Skeletal muscle satellite cell (primary cell): ENCODE results near the gene KLHDC7A. TPM values are rescaled to one million over a fixed set of nuclear protein-coding genes. Genes with fewer than 3 reads are reported as not detected.

Experiments used
- H3K27me3 ChIP-seq: 2 replicates; pipeline ENCODE4 v1.7.0; 2013; ENCODE audit warnings: low read length; ENCODE audit not compliant: control insufficient read depth, insufficient read depth
- H3K36me3 ChIP-seq: 2 replicates; pipeline ENCODE4 v1.7.0; 2013; ENCODE audit warnings: mild to moderate bottlenecking, control low read depth, low read length; ENCODE audit not compliant: insufficient read depth
- H3K4me1 ChIP-seq: 2 replicates; pipeline ENCODE4 v1.7.0; 2013; ENCODE audit warnings: low read length; ENCODE audit not compliant: control insufficient read depth, insufficient read depth
- H3K4me2 ChIP-seq: 2 replicates; pipeline ENCODE4 v1.7.0; 2013; ENCODE audit warnings: mild to moderate bottlenecking, low read length
- H3K4me3 ChIP-seq: 2 replicates; pipeline ENCODE4 v1.7.0; 2013; ENCODE audit warnings: low read length
- H3K9ac ChIP-seq: 2 replicates; pipeline ENCODE4 v1.7.0; 2013; ENCODE audit warnings: mild to moderate bottlenecking, low read depth, low read length, moderate library complexity
- H3K9me3 ChIP-seq: replicated peaks from 2 replicates; pipeline ENCODE4 v1.7.0; 2013; ENCODE audit warnings: mild to moderate bottlenecking, control low read depth, low read length
- total RNA-seq: library from RNA; depleted of rRNA; stranded (reverse); fragments of >200 nt; gene quantifications from 2 replicates; pipeline ENCODE4 v1.2.3, GENCODE V29; 2012; rRNA removed

KLHDC7A gene
- not detected in 2 replicates for total RNA-seq

DNA sequence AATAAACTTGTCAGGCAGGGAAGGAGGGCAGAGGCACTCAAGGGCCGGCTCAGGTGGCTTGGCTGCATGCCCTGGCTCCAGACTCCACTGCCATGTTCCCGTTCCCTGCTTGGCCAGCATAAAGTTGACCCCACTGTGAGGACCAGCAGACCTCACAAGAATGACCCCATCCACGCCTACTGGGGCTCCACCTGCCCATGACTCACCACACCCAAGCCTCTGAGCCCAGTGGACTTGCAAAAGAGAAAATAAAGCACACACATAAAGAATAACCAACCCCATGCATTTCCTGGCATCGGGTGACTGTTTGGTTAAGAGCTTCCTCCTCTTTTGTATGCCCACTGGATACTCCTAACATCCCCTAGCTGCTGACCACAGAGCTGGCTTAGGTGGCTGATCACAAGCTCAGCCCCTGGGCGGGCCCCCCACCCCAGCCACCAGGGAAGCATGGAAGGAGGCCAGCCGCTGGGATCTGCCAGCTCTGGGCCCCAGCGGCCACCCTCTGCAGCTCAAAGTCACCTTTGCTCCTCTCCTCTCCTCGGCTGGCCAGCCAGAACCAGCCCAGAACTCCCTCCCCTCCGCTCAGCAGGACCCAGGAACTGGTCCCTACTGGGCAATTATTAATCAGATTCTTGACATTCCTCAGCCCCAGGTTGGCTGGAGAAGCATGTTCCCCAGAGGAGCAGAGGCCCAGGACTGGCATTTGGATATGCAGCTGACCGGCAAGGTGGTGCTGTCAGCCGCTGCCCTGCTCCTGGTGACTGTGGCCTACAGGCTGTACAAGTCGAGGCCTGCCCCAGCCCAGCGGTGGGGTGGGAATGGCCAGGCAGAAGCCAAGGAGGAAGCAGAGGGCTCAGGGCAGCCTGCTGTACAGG lies at the start of gene KLHDC7A:
Gene KLHDC7A, plus strand, starts transcription at position 616 of the 875 bp plus-strand sequence. Its CDS starts 52 bp downstream, at position 668.
- no peak within 1 kb of the TSS for H3K4me3 ChIP-seq
- H3K9ac ChIP-seq = no peak within 1 kb of the TSS
- H3K4me1 ChIP-seq = no peaks in the 10 kb centered on the region
- H3K36me3 ChIP-seq = no peaks in the 10 kb centered on the region
- no peak within 1 kb of the TSS for H3K4me2 ChIP-seq
- peaks cover 4% of the 10 kb centered on the region for H3K9me3 ChIP-seq
- H3K27me3 ChIP-seq = no peaks in the 10 kb centered on the region

- Histone ChIP-seq H3K27me3 (no peaks in the 10 kb centered on the region), H3K4me3 (no peak overlapping the region), H3K9ac (no peak overlapping the region), H3K36me3 (no peaks in the 10 kb centered on the region), H3K4me1 (no peaks in the 10 kb centered on the region), H3K4me2 (no peak overlapping the region), H3K9me3 (peaks cover 15% of the 10 kb centered on the region)
These were observed 46.7 kb upstream of the KLHDC7A start for GRCh38 chr1:18434041-18434440.

GRCh38 chr1:18440385-18441226 lies 40.1 kb upstream of the KLHDC7A start:
- H3K9me3 ChIP-seq = peaks cover 6% of the 10 kb centered on the region
- H3K9ac ChIP-seq = no peak overlapping the region
- H3K4me3 ChIP-seq = no peak overlapping the region
- no peaks in the 10 kb centered on the region for H3K4me1 ChIP-seq
- no peak overlapping the region for H3K4me2 ChIP-seq
- no peaks in the 10 kb centered on the region for H3K27me3 ChIP-seq
- no peaks in the 10 kb centered on the region for H3K36me3 ChIP-seq

- Histone ChIP-seq H3K36me3 (no peaks in the 10 kb centered on the region), H3K4me1 (no peaks in the 10 kb centered on the region), H3K9me3 (no peaks in the 10 kb centered on the region), H3K4me3 (no peak overlapping the region), H3K4me2 (no peak overlapping the region), H3K27me3 (no peaks in the 10 kb centered on the region), H3K9ac (no peak overlapping the region)
These were observed 36.9 kb upstream of the KLHDC7A start for GRCh38 chr1:18443587-18444520.

GRCh38 chr1:18444563-18444962 lies 36.2 kb upstream of the KLHDC7A start:
- no peaks in the 10 kb centered on the region for H3K9me3 ChIP-seq
- no peaks in the 10 kb centered on the region for H3K4me1 ChIP-seq
- H3K4me3 ChIP-seq = no peak overlapping the region
- no peaks in the 10 kb centered on the region for H3K27me3 ChIP-seq
- H3K36me3 ChIP-seq = no peaks in the 10 kb centered on the region
- H3K9ac ChIP-seq = no peak overlapping the region
- no peak overlapping the region for H3K4me2 ChIP-seq

DNA sequence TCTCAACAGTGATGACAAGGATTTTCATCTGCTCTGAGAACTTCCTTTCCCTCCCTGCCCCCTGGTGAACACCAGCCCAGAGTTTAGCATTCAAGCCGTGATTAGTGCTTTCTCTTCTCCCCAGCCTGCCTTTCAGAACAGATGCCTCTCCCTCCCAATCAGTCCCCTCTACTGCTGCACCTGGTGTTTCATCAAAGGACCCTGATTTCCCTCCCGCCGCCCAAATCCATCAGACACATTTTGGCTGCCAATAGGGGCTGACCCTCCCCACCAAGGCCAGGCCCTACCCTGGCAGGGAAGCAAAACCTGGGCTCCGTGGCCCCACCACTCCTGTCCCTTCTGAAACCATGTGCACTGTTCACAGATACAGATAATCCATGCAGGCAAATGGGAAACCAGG lies 34.0 kb upstream of the KLHDC7A start:
- no peaks in the 10 kb centered on the region for H3K27me3 ChIP-seq
- H3K4me2 ChIP-seq = no peak overlapping the region
- no peaks in the 10 kb centered on the region for H3K36me3 ChIP-seq
- H3K4me3 ChIP-seq = no peak overlapping the region
- H3K9me3 ChIP-seq = no peaks in the 10 kb centered on the region
- no peaks in the 10 kb centered on the region for H3K4me1 ChIP-seq
- H3K9ac ChIP-seq = no peak overlapping the region

DNA sequence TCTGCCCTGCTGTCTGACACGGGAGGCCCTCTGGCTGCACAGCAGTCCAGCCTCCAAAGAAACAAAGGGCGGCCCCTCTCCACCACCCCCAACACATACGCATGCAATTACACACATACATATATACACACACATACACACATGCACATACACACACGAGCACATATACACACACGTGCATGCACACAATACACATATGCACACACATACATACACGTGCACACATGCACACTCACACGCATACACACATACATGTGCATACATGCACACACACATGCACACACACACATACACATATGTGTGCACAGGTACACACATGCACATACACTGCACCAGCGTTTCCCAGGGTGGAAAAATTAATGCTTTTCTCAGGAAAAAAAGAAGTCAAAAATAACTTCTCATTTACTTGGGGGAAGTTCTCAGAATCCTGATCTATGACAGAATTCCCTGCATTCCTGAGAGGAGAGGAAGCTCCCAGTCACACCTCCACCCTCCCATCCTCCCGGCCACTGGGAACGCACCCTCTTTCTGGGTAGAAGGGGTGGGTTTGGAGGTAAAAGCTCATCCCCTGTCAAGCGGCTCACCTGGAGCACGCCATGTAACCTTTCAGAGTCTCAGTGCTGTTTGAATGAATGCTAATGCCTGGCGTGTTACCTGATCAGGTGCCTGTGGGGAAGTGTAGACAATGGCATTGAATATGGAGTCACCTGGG lies 33.1 kb upstream of the KLHDC7A start:
- Histone ChIP-seq H3K9me3 (no peaks in the 10 kb centered on the region), H3K9ac (no peak overlapping the region), H3K4me3 (no peak overlapping the region), H3K27me3 (no peaks in the 10 kb centered on the region), H3K4me1 (no peaks in the 10 kb centered on the region), H3K36me3 (no peaks in the 10 kb centered on the region), H3K4me2 (no peak overlapping the region)

DNA sequence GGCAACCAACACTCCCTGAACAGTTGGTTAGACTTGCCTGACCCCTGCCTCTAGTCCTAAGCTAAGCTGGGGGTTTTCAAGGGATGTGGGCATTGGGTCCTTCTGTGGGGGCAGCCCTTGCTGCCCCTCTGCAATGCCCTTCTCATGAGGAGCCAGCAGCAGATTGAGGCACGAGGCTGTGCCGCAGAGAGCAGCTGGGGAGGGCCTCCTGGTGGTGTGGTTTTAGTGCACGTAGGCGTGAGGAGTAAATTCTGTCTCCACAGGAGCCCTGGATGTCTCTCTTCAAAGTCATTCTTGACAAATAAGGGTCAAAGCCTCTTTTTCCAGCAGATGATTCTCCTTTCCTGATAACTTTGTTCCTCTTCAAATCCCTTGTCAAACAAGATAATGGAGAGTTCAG lies 31.8 kb upstream of the KLHDC7A start:
- Histone ChIP-seq H3K27me3 (no peaks in the 10 kb centered on the region), H3K9me3 (no peaks in the 10 kb centered on the region), H3K4me2 (no peak overlapping the region), H3K4me3 (no peak overlapping the region), H3K4me1 (no peaks in the 10 kb centered on the region), H3K9ac (no peak overlapping the region), H3K36me3 (no peaks in the 10 kb centered on the region)

GRCh38 chr1:18452550-18452949 lies 28.2 kb upstream of the KLHDC7A start:
- Histone ChIP-seq H3K36me3 (no peaks in the 10 kb centered on the region), H3K4me1 (no peaks in the 10 kb centered on the region), H3K4me2 (no peak overlapping the region), H3K4me3 (no peak overlapping the region), H3K27me3 (no peaks in the 10 kb centered on the region), H3K9ac (no peak overlapping the region), H3K9me3 (no peaks in the 10 kb centered on the region)

GRCh38 chr1:18458133-18459092 lies 22.3 kb upstream of the KLHDC7A start:
- Histone ChIP-seq H3K4me3 (no peak overlapping the region), H3K9ac (no peak overlapping the region), H3K36me3 (no peaks in the 10 kb centered on the region), H3K4me1 (no peaks in the 10 kb centered on the region), H3K27me3 (no peaks in the 10 kb centered on the region), H3K9me3 (peaks cover 4% of the 10 kb centered on the region), H3K4me2 (no peak overlapping the region)
